Spinal cord (tissue), 10 donors: ENCODE measurements around the gene TBX2. TPM values are rescaled to one million over a fixed set of nuclear protein-coding genes. Genes with fewer than 3 reads are reported as not detected.

Experiments used
- DNase-seq, 6 donors: peaks; one replicate each; pipeline versions ENCODE4 v3.0.0 to v3.0.0-alpha.2; 2013 to 2015; ENCODE audit warnings: low spot score in 6 of 6, low read depth in 4 of 6
- H3K27ac ChIP-seq: one replicate; pipeline ENCODE4 v1.5.1; 2013; ENCODE audit warnings: low read depth, low read length, control low read depth
- H3K27me3 ChIP-seq: one replicate; pipeline ENCODE4 v1.6.1; 2013; ENCODE audit warnings: low read length; ENCODE audit not compliant: control insufficient read depth, insufficient read depth
- H3K36me3 ChIP-seq: one replicate; pipeline ENCODE4 v1.6.1; 2013; ENCODE audit warnings: low read length; ENCODE audit not compliant: control insufficient read depth, insufficient read depth
- H3K4me1 ChIP-seq: one replicate; pipeline ENCODE4 v1.6.1; 2013; ENCODE audit warnings: low read length; ENCODE audit not compliant: control insufficient read depth, insufficient read depth
- H3K4me3 ChIP-seq: one replicate; pipeline ENCODE4 v1.5.1; 2013; ENCODE audit warnings: low read depth, low read length, control low read depth
- H3K9me3 ChIP-seq: one replicate; pipeline ENCODE4 v1.6.1; 2013; ENCODE audit warnings: low read length; ENCODE audit not compliant: control insufficient read depth, insufficient read depth
- WGBS: methylation state at CpG from one replicate; pipeline ENCODE4 v1.1.5; 2013; ENCODE audit warnings: missing lambda C conversion rate; ENCODE audit not compliant: insufficient coverage; 5-methylcytosine and 5-hydroxymethylcytosine counted together
- polyA plus RNA-seq, 2 donors: library from polyadenylated mRNA; unstranded; fragments of 120-200 nt; gene quantifications; one replicate each; pipeline ENCODE4 v1.2.1, GENCODE V29; 2013; ENCODE audit not compliant: insufficient read length in 2 of 2
- total RNA-seq, 2 donors: library from RNA; depleted of rRNA in 1 of 2; stranded (reverse); fragments of 120-200 nt in 1 of 2; fragments of >200 nt in 1 of 2; gene quantifications; one replicate each; pipeline versions ENCODE4 v1.2.3 to v1.2.4, GENCODE V29; 2013 to 2014
- donor health status: healthy.

TBX2 gene
- total and polyA plus RNA-seq, 4 donors, result 4.0 to 13.1 (median 10.3) TPM

DNA sequence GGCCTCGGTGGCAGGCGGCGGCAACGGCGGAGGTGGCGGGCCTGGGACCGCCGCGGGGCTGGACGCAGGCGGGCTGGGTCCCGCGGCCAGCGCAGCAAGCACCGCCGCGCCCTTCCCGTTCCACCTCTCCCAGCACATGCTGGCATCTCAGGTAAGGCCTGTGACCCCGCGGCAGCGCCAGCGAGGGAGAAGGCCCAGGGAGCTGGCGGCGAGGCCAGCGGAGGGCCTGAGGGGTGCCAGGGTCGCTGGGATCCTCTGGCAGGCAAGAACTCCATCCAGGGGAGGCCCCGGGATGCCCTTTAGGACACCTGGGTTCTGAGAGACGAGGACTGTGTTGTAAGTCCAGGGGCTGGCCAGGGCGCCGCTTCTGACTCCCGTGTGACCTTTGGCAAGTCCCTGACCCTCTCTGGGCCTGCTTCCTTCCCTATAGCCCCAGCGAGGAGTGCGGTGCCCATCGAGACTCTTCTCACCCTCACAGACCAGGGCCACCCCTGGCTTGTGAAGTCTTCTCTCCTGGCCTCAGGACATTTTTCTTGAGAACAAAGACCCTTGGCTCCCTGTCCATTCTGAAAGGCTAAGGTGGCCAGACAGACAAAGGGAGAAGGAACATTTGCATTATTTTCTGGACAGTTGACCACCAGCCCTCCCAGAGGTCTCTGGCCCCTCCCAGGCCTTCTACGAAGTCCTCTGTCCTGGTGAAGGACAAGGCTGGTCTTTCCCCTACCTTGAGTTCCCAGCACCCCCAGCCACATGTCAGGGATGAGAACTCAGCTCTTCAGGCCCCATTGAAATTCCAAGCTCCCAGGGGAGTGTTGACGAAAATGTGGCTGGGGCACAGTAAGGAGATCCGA lies 6.3 kb downstream of the TBX2 start:
- peak overlapping the region; percentile 11 for H3K4me3 ChIP-seq
- peaks cover 81% of the 10 kb centered on the region for H3K4me1 ChIP-seq
- peak overlapping the region; percentile 45 for H3K27ac ChIP-seq
- peak in 1 of 6 donors; percentile 4 for DNase-seq
- H3K27me3 ChIP-seq, result peaks cover 98% of the 10 kb centered on the region
- WGBS, result 21% methylated on average over 36 of the region's 37 CpGs
- no peaks in the 10 kb centered on the region for H3K9me3 ChIP-seq
- H3K36me3 ChIP-seq, result peaks cover 2% of the 10 kb centered on the region

- Histone ChIP-seq H3K9me3 (no peaks in the 10 kb centered on the region), H3K4me1 (peaks cover 85% of the 10 kb centered on the region), H3K4me3 (peak overlapping the region; percentile 11), H3K27ac (peak overlapping the region; percentile 45), H3K27me3 (peaks cover 98% of the 10 kb centered on the region), H3K36me3 (peaks cover 2% of the 10 kb centered on the region)
- no CpG with 5 or more reads among the region's 1 CpG for WGBS
- DNase-seq, result no peak
Observed at GRCh38 chr17:61406537-61406845, 6.8 kb downstream of the TBX2 start.

GRCh38 chr17:61406971-61407911 lies 7.6 kb downstream of the TBX2 start:
- 57% methylated on average over 8 of the region's 8 CpGs for WGBS
- no peak for DNase-seq
- H3K27me3 ChIP-seq, result peaks cover 98% of the 10 kb centered on the region
- H3K36me3 ChIP-seq, result peaks cover 2% of the 10 kb centered on the region
- H3K27ac ChIP-seq, result no peak overlapping the region
- H3K9me3 ChIP-seq, result no peaks in the 10 kb centered on the region
- H3K4me3 ChIP-seq, result peak overlapping the region; percentile 6
- H3K4me1 ChIP-seq, result peaks cover 86% of the 10 kb centered on the region

DNA sequence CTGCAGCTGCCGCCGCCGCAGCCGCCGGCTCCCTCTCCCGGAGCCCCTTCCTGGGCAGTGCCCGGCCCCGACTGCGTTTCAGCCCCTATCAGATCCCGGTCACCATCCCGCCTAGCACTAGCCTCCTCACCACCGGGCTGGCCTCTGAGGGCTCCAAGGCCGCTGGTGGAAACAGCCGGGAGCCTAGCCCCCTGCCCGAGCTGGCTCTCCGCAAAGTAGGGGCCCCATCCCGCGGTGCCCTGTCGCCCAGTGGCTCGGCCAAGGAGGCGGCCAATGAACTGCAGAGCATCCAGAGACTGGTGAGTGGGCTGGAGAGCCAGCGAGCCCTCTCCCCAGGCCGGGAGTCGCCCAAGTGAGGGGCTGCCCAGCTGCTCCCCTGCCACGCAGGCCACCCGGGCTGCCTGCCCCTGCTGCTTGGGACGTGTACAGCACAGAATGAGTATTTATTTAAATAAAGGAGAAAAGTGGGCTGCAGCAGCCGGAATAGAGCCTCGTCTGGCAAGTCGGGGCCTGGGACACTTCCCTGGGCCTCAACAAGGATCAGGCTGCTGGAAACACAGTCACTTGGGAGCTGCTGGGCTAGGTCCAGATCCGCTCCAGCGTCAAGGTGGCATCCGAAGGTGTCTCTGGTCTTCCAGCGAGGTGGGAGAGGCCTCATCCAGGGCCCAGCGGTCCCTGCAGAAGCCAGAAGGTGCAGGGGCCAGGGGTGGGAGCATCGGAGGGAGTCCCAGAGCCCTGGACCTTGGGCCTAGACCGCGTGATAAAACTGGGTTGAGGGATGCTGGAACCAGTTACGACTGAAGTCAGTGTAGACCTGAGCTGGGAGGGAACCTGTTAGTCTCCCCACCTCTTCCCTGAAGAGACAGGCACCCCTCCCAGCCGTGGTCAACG lies 8.8 kb downstream of the TBX2 start:
- H3K4me3 ChIP-seq, result peak overlapping the region; percentile 1
- H3K27ac ChIP-seq, result peak overlapping the region; percentile 29
- H3K4me1 ChIP-seq, result peaks cover 79% of the 10 kb centered on the region
- no peak for DNase-seq
- no peaks in the 10 kb centered on the region for H3K9me3 ChIP-seq
- H3K36me3 ChIP-seq, result peaks cover 2% of the 10 kb centered on the region
- peaks cover 92% of the 10 kb centered on the region for H3K27me3 ChIP-seq
- WGBS, result 15% methylated on average over 35 of the region's 41 CpGs

DNA sequence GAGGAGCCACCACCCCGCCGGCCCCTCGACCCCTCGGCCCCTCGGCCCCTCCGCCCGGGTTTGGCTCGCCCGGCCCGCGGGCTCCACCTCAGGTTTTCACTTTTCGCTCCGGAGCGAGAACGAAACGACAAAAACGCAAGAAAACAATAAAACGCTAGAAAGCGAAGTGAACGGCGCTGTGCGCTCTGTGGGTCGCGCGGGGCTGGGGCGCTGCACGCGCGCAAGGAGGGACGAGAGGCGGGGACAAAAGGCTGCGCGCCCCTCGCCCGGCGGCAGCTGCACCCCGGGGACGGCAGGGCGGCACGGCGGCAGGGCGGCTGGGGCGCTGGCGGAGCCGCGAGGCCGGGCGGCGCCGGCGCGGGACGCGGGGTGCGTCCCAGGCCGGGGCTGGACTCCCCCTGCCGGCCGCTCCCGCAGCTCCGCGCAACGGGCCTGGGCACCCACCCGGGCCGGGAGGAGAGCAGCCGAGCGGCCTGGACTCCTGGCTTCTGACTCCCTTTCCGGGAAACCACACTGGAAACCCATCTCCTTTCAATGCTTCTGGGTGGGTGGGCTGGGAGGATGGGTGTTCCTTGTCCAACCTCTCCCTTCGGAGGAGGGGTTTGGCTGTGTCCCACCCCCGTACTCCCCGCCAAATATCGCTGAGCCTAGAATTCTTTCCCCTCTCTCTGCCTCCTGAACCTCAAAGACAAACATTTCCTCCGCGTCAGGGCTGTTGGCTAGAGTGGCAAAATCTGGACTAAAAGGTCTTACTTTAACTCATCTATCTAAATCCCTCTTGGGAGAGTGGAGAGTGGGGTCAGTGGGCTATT lies 9.9 kb downstream of the TBX2 start:
- H3K4me3 ChIP-seq, result no peak overlapping the region
- WGBS, result under 1% methylated on average over 68 of the region's 73 CpGs
- peaks cover 73% of the 10 kb centered on the region for H3K4me1 ChIP-seq
- no peaks in the 10 kb centered on the region for H3K9me3 ChIP-seq
- peak in 2 of 6 donors; percentile 59 to 72 for DNase-seq
- peaks cover 2% of the 10 kb centered on the region for H3K36me3 ChIP-seq
- H3K27me3 ChIP-seq, result peaks cover 82% of the 10 kb centered on the region
- H3K27ac ChIP-seq, result peak overlapping the region; percentile 86

GRCh38 chr17:61410141-61411010 lies 10.7 kb downstream of the TBX2 start:
- Histone ChIP-seq H3K27me3 (peaks cover 74% of the 10 kb centered on the region), H3K4me3 (peak overlapping the region; percentile 40), H3K36me3 (peaks cover 2% of the 10 kb centered on the region), H3K9me3 (no peaks in the 10 kb centered on the region), H3K4me1 (peaks cover 66% of the 10 kb centered on the region), H3K27ac (peak overlapping the region; percentile 86)
- WGBS, result 4% methylated on average over 44 of the region's 48 CpGs
- peak in 2 of 6 donors; percentile 66 to 82 for DNase-seq

DNA sequence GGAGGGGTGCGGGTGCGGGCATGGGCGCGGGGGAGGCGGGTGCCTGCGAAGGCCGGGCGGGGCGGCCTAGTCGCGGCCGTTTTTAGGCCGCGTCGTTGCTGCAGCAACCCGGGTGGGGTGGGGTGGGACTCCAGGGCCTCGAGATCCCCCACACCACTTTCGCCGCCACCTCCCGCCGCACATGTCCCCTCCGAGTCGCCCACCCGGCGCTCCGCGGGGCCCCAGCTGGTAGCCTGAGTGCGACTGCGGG lies 11.3 kb downstream of the TBX2 start:
- peaks cover 68% of the 10 kb centered on the region for H3K27me3 ChIP-seq
- peaks cover 62% of the 10 kb centered on the region for H3K4me1 ChIP-seq
- 2% methylated on average over 16 of the region's 29 CpGs for WGBS

More for the DNA sequence above, 11.3 kb downstream of the TBX2 start:
- no peak for DNase-seq
- Histone ChIP-seq H3K27ac (peak overlapping the region; percentile 86), H3K9me3 (no peaks in the 10 kb centered on the region), H3K36me3 (peaks cover 2% of the 10 kb centered on the region), H3K4me3 (peak overlapping the region; percentile 54)
